Measurements from ENCODE around the gene RNF157. TPM values are rescaled to one million over a fixed set of nuclear protein-coding genes. Genes with fewer than 3 reads are reported as not detected.

RNF157 gene
- total RNA-seq, 1 experiment from 2014 or later = 4.0 TPM

- TF ChIP-seq POLR2AphosphoS5 (IDR thresholded peaks at IDR 0.05; ENCODE audit: low read depth, low read length) (no peak), SIN3A (IDR thresholded peaks at IDR 0.05; ENCODE audit: borderline replicate concordance, insufficient read depth, low read depth, low read length) (no peak), REST (IDR thresholded peaks at IDR 0.05; ENCODE audit: insufficient read depth in 1 of 2, low read depth in 2 of 2, low read length in 1 of 2) (no peak), TCF7L2 (IDR thresholded peaks at IDR 0.05; ENCODE audit: low read depth, low read length) (no peak), CTCF (IDR thresholded peaks at IDR 0.05) (no peak; the same call in 1 of the 2 replicates)
- Histone ChIP-seq H3K36me3 (ENCODE audit: control insufficient read depth, insufficient read depth, low read length) (no peaks in the 10 kb centered on the region), H3K9me3 (ENCODE audit: control insufficient read depth, insufficient read depth, low read depth, low read length) (no peaks in the 10 kb centered on the region), H3K27me3 (ENCODE audit: control insufficient read depth, insufficient read depth, low read length) (no peaks in the 10 kb centered on the region), H3K27ac (ENCODE audit: low read length) (no peak overlapping the region), H3K4me1 (ENCODE audit: control insufficient read depth, insufficient read depth, low read length) (no peaks in the 10 kb centered on the region), H3K4me3 (ENCODE audit: low read depth in 2 of 2, low read length in 2 of 2) (no peak overlapping the region)
- in situ Hi-C loops (cut with HindIII; ENCODE audit: low pct_unique_long_range_greater_than_20kb, low sequenced_read_pairs) (no loop called here), intact Hi-C loops (cut with micrococcal nuclease; ENCODE audit: unreplicated experiment) (no loop called here)
- CTCF ChIA-PET = interaction anchor here (0.6 to 0.7 kb wide), 2 partner anchors 52 to 62 kb away, joined by 3 to 7 read pairs; no protein-coding TSS in a partner anchor
- no TSS peak for BruUV-seq (replicated peaks)
- no peak for ATAC-seq
- no peak for DNase-seq (ENCODE audit: low read depth, low spot score)
- POLR2A ChIA-PET = no interaction called here
These were observed 92.9 kb downstream of the RNF157 start for GRCh38 chr17:76147211-76148014.

GRCh38 chr17:76146053-76146851 is 94.0 kb downstream of the RNF157 start:
- H3K4me1 ChIP-seq (ENCODE audit: control insufficient read depth, insufficient read depth, low read length) = peaks cover 5% of the 10 kb centered on the region
- POLR2A ChIA-PET = no interaction called here
- intact Hi-C loops (cut with micrococcal nuclease; ENCODE audit: unreplicated experiment) = no loop called here
- BruUV-seq (replicated peaks) = no TSS peak
- no peak for DNase-seq (ENCODE audit: low read depth, low spot score)
- in situ Hi-C loops (cut with HindIII; ENCODE audit: low pct_unique_long_range_greater_than_20kb, low sequenced_read_pairs) = no loop called here
- no peak overlapping the region for H3K4me3 ChIP-seq (ENCODE audit: low read depth in 2 of 2, low read length in 2 of 2)
- CTCF ChIA-PET = no interaction called here
- no peaks in the 10 kb centered on the region for H3K9me3 ChIP-seq (ENCODE audit: control insufficient read depth, insufficient read depth, low read depth, low read length)
- no peaks in the 10 kb centered on the region for H3K36me3 ChIP-seq (ENCODE audit: control insufficient read depth, insufficient read depth, low read length)
- no peak for ATAC-seq
- no peak for TF ChIP-seq TCF7L2 (IDR thresholded peaks at IDR 0.05; ENCODE audit: low read depth, low read length)
- TF ChIP-seq POLR2AphosphoS5 (IDR thresholded peaks at IDR 0.05; ENCODE audit: low read depth, low read length) = no peak
- no peak for TF ChIP-seq CTCF (IDR thresholded peaks at IDR 0.05)
- TF ChIP-seq SIN3A (IDR thresholded peaks at IDR 0.05; ENCODE audit: borderline replicate concordance, insufficient read depth, low read depth, low read length) = no peak
- no peak for TF ChIP-seq REST (IDR thresholded peaks at IDR 0.05; ENCODE audit: insufficient read depth in 1 of 2, low read depth in 2 of 2, low read length in 1 of 2)
- no peak overlapping the region for H3K27ac ChIP-seq (ENCODE audit: low read length)
- H3K27me3 ChIP-seq (ENCODE audit: control insufficient read depth, insufficient read depth, low read length) = no peaks in the 10 kb centered on the region

Data from Panc1 (cell line).